HEK293 (cell line): ENCODE data around the gene ZCCHC10.
"Not testable (repeated sequence)": the region's sequence is repeated elsewhere in the genome, so short reads cannot be mapped to it uniquely, and the experiment has no call there.

ENCODE experiments used
- CTCF ChIA-PET: fragments of 350-600 bp; formaldehyde crosslinking; extraction: SDS; loops from one replicate; lab custom pipeline; 2021; ENCODE audit warnings: antibody characterized with exemption; lab: Yijun Ruan, JAX
- POLR2A ChIA-PET: fragments of 300-600 bp; formaldehyde crosslinking; extraction: SDS; loops from one replicate; lab custom pipeline; 2020; ENCODE audit warnings: antibody characterized with exemption, inconsistent platforms; lab: Yijun Ruan, JAX
- H3K27ac ChIP-seq: fragments of 200-500 bp; sonication (Bioruptor generic); 2 replicates; pipeline ENCODE4 v1.5.1; 2014; ENCODE audit warnings: low read depth, low read length, control low read depth, inconsistent platforms; ENCODE audit errors: extremely low read depth
- H3K36me3 ChIP-seq, 2 experiments: fragments of 200-500 bp in 1 of 2; sonication (Bioruptor generic) in 1 of 2; 1 replicate in 1 of 2; 2 replicates in 1 of 2; pipeline ENCODE4 v1.5.1; 2014 to 2017; ENCODE audit warnings: inconsistent platforms in 2 of 2, low read length in 2 of 2; ENCODE audit not compliant: control insufficient read depth in 2 of 2, insufficient read depth in 1 of 2
- H3K4me1 ChIP-seq: fragments of 200-500 bp; sonication (Bioruptor generic); 2 replicates; pipeline ENCODE4 v1.5.1; 2014; ENCODE audit warnings: mild to moderate bottlenecking, low read length, inconsistent platforms; ENCODE audit not compliant: control insufficient read depth, insufficient read depth
- H3K4me3 ChIP-seq: 2 replicates; pipeline ENCODE4 v1.5.1; 2011; ENCODE audit warnings: low read depth, mild to moderate bottlenecking, control low read depth, low read length, moderate library complexity
- H3K9me3 ChIP-seq: fragments of 200-500 bp; sonication (Bioruptor generic); 2 replicates; pipeline ENCODE4 v1.5.1; 2014; ENCODE audit warnings: low read depth, low read length, inconsistent platforms; ENCODE audit not compliant: control insufficient read depth, insufficient read depth
- KLF8 ChIP-seq: fragments of 450-650 bp; formaldehyde crosslinking; IDR thresholded peaks from 2 replicates; pipeline ENCODE4 v1.5.1; 2016; ENCODE audit warnings: missing biosample characterization, missing genetic modification characterization
- MYNN ChIP-seq: fragments of 450-650 bp; formaldehyde crosslinking; IDR thresholded peaks from 2 replicates; pipeline ENCODE4 v1.5.1; 2016; ENCODE audit warnings: missing biosample characterization, missing genetic modification characterization, borderline replicate concordance
- MZF1 ChIP-seq: fragments of 450-650 bp; formaldehyde crosslinking; IDR thresholded peaks from 2 replicates; pipeline ENCODE4 v1.5.1; 2017; ENCODE audit warnings: missing biosample characterization, missing genetic modification characterization, borderline replicate concordance
- ZBTB20 ChIP-seq: fragments of 450-650 bp; formaldehyde crosslinking; IDR thresholded peaks from 2 replicates; pipeline ENCODE4 v1.5.1; 2016; ENCODE audit warnings: missing biosample characterization, missing genetic modification characterization
- ZBTB21 ChIP-seq: fragments of 450-650 bp; formaldehyde crosslinking; IDR thresholded peaks from 2 replicates; pipeline ENCODE4 v1.5.1; 2017; ENCODE audit warnings: missing biosample characterization, missing genetic modification characterization
- ZEB2 ChIP-seq: fragments of 450-650 bp; formaldehyde crosslinking; IDR thresholded peaks from 2 replicates; pipeline ENCODE4 v1.5.1; 2016; ENCODE audit warnings: missing biosample characterization, missing genetic modification characterization
- ZIC2 ChIP-seq: fragments of 450-650 bp; formaldehyde crosslinking; IDR thresholded peaks from 2 replicates; pipeline ENCODE4 v1.5.1; 2016; ENCODE audit warnings: missing biosample characterization, missing genetic modification characterization
- ZNF114 ChIP-seq: fragments of 450-650 bp; formaldehyde crosslinking; IDR thresholded peaks from 2 replicates; pipeline ENCODE4 v1.5.0; 2017; ENCODE audit warnings: missing biosample characterization, missing genetic modification characterization
- ZNF138 ChIP-seq: fragments of 450-650 bp; formaldehyde crosslinking; IDR thresholded peaks from 2 replicates; pipeline ENCODE4 v1.5.1; 2016; ENCODE audit warnings: missing biosample characterization, missing genetic modification characterization, borderline replicate concordance
- ZNF169 ChIP-seq: fragments of 450-650 bp; formaldehyde crosslinking; IDR thresholded peaks from 2 replicates; pipeline ENCODE4 v1.5.1; 2016; ENCODE audit warnings: missing biosample characterization, missing genetic modification characterization
- ZNF366 ChIP-seq: fragments of 450-650 bp; formaldehyde crosslinking; conservative IDR thresholded peaks from 2 replicates; pipeline ENCODE4 v1.5.1; 2016; ENCODE audit warnings: missing biosample characterization, missing genetic modification characterization
- ZNF391 ChIP-seq: fragments of 450-650 bp; formaldehyde crosslinking; IDR thresholded peaks from 2 replicates; pipeline ENCODE4 v1.5.1; 2016; ENCODE audit warnings: low read depth, missing biosample characterization, missing genetic modification characterization, borderline replicate concordance
- ZNF501 ChIP-seq: fragments of 450-650 bp; formaldehyde crosslinking; IDR thresholded peaks from 2 replicates; pipeline ENCODE4 v1.5.1; 2016; ENCODE audit warnings: missing biosample characterization, missing genetic modification characterization
- ZNF660 ChIP-seq: fragments of 450-650 bp; IDR thresholded peaks from 2 replicates; pipeline ENCODE4 v1.5.1; 2018; ENCODE audit warnings: missing biosample characterization, mild to moderate bottlenecking, missing genetic modification characterization
- ZNF677 ChIP-seq: fragments of 450-650 bp; IDR thresholded peaks from 2 replicates; pipeline ENCODE4 v1.5.0; 2018; ENCODE audit warnings: missing biosample characterization, mild to moderate bottlenecking, missing genetic modification characterization, moderate library complexity
- ZNF776 ChIP-seq: fragments of 450-650 bp; formaldehyde crosslinking; IDR thresholded peaks from 2 replicates; pipeline ENCODE4 v1.5.0; 2017; ENCODE audit warnings: missing biosample characterization, missing genetic modification characterization, borderline replicate concordance
- ZSCAN23 ChIP-seq: fragments of 450-650 bp; formaldehyde crosslinking; IDR thresholded peaks from 2 replicates; pipeline ENCODE4 v1.5.1; 2016; ENCODE audit warnings: missing biosample characterization, missing genetic modification characterization

The ZCCHC10 gene

DNA sequence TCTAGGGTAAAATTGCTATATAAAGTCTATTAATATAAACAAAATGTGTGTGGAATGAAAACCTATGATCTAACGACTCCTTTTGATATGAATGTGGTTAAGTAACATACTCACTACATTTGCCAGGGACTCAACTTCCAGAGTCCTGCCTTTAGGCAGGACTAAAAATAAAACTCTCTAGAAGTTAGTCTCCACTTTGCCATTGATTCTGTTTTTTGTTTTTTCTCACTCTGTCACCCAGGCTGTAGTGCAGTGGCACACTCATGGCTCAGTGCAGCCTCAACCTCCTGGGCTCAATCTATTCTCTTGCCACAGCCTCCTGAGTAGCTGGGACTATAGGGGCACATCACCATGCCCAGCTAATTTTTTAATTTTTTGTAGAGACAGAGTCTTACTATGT, 30.0 kb downstream of the ZCCHC10 start:
- peaks cover 0 to 4% of the 10 kb centered on the region in 2 experiments; a peak in 2 of 3 replicates for H3K36me3 ChIP-seq
- H3K9me3 ChIP-seq: no peaks in the 10 kb centered on the region
- H3K4me3 ChIP-seq: no peak overlapping the region
- ChIA-PET CTCF (no interaction called here), POLR2A (no interaction called here)
- no peak overlapping the region for H3K27ac ChIP-seq
- TF ChIP-seq ZIC2 (no peak), MZF1 (tag by site-specific recombination) (no peak), ZNF677 (no peak), ZEB2 (tag by site-specific recombination) (no peak), ZSCAN23 (no peak), ZNF138 (tag by site-specific recombination) (no peak), ZNF114 (tag by site-specific recombination) (no peak), ZNF501 (tag by site-specific recombination) (no peak)
- no peaks in the 10 kb centered on the region for H3K4me1 ChIP-seq

DNA sequence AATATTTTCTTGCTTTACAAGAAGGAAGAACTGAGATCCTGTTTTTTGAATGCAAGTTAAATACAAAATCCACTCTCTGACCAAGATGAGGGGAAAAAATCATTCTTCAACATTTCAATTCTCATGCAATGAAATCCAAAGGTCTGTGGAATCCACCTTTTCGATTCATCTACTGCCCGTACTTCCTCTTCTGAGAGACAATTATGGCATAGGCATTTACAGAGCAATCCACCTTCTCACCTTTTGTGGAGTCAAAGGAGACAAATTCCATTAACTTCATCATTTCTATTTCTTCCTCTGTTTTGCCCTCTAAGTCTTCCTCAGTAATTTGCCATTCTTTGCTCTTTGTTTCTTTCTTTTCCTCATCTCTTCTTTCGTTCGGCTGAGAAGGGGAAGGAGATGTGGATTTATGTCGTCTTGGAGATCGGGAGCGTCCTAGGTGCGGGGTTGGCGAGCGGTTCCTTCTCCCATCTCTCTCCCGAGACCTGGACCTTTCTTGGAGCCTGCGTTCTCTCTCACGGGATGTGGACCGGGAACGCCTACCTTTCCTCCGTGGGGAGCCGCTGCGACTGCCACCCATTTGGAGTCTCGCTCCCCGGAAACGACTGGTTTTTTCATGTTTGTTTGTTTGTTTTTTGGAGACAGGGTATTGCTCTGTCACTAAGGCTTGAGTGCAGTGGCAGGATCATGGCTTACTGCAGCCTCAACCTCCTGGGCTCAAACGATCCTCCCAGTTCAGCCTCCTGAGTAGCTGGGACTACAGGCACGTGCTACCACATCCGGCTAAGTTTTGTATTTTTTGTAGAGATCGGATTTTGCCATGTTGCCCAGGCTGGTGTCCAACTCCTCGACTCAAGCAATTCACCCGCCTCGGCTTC, 38.6 kb downstream of the ZCCHC10 start:
- Histone ChIP-seq H3K27ac (no peak overlapping the region), H3K36me3 (no peaks in the 10 kb centered on the region), H3K9me3 (no peaks in the 10 kb centered on the region), H3K4me1 (no peaks in the 10 kb centered on the region), H3K4me3 (no peak overlapping the region)
- ChIA-PET CTCF (no interaction called here), POLR2A (interaction anchor here (0.6 kb wide), 1 partner anchor 12 kb away, joined by 4 read pairs; no protein-coding TSS in a partner anchor)
- TF ChIP-seq ZBTB20 (tag by site-specific recombination) (no peak), ZNF776 (tag by site-specific recombination) (no peak), KLF8 (tag by site-specific recombination) (no peak), ZNF169 (tag by site-specific recombination) (no peak), ZNF366 (tag by site-specific recombination) (0 out of 2 replicates have a peak, but pooled peaks have one; percentile 19), ZNF660 (tag by site-specific recombination) (no peak)

DNA sequence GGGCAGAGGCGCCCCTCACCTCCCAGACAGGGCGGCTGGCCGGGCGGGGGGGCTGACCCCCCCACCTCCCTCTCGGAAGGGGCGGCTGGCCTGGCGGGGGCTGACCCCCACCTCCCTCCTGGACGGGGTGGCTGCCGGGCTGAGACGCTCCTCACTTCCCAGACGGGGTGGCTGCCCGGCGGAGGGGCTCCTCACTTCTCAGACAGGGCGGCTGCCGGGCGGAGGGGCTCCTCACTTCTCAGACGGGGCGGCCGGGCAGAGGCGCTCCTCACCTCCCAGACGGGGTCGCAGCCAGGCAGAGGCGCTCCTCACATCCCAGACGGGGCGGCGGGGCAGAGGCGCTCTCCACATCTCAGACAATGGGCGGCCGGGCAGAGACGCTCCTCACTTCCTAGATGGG, 43.4 kb downstream of the ZCCHC10 start:
- POLR2A ChIA-PET, H3K4me1 ChIP-seq, H3K27ac ChIP-seq, H3K36me3 ChIP-seq, CTCF ChIA-PET, H3K4me3 ChIP-seq, H3K9me3 ChIP-seq: not testable (repeated sequence)

DNA sequence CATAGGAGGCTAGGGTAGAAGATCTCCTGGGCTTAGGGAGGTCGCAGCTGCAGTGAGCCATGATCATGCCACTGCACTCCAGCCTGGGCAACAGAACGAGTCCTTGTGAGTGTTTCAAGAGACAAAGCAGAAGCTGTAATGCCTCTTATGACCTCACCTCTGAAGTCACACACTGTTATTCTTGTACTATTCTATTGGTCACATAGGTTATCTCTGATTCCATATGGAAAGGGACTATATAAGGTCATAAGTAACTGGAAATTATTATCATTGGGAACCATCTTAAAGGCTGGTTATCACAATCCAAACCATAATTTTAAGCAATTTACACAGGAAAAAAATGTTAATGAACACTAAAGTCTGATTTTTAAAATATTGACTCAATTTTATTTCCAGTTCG, 45.1 kb downstream of the ZCCHC10 start:
- TF ChIP-seq ZBTB21 (tag by site-specific recombination) (peak; percentile 24; the same call in 1 of the 2 replicates), ZNF391 (tag by site-specific recombination) (no peak), MYNN (tag by site-specific recombination) (no peak)
- Histone ChIP-seq H3K27ac (no peak overlapping the region), H3K4me1 (no peaks in the 10 kb centered on the region), H3K4me3 (no peak overlapping the region), H3K36me3 (no peaks in the 10 kb centered on the region), H3K9me3 (no peaks in the 10 kb centered on the region)
- CTCF ChIA-PET: no interaction called here
- POLR2A ChIA-PET: no interaction called here
